Measurements from ENCODE around the gene TBCE.
"Not testable (repeated sequence)": the region's sequence is repeated elsewhere in the genome, so short reads cannot be mapped to it uniquely, and the experiment has no call there.

TBCE gene

DNA sequence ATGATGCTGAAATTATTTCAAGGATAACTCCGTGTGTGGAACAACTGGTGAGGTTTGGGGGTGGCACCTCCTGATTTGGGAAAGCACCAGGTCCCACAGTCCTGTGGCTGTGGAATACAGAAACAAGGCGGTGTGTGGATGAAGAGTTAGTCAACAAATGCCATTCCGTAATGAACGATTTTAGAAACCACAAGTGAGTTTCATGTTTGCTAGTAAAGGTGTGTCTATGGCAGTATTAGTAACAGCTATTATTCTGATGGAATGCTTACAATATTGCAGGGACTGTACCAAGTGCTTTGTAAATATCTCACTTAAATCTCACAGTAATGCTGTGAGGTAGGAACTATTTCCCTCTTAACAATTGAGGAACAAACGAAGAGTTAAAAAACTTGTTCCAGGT, 83.2 kb downstream of the TBCE start:
- no CpG with 5 or more reads among the region's 5 CpGs for WGBS (ENCODE audit: insufficient coverage, insufficient read length)
- H3K27ac ChIP-seq (ENCODE audit: low read length) = no peak overlapping the region

DNA sequence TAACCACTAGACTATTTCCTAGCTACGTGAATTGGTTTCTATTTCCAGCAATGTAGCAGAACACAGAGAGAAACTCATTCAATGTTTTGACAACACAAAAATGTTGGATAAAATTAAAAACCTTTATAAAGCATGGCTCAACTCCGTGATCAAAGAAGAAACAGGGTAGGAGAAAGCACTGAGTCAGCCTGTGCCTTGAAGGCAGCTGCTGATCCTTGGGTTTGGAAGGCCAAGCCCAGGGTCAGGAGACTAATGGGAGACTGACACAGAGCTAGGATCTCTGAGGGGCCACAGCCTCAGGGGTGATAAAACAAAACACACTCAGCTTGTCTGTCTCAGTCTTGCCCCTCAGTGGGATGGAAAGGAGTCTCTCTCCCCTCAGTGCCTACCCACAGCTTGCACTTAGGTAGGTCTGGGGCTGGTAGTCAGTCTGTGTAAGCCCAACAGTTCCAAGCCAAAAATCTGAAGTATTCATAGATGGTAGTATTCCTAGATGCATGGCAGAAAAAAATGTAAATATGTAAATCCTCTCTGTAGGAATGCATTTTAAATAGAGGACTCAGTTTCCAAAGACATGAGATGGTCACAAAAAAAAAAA, 83.8 kb downstream of the TBCE start:
- Histone ChIP-seq H3K27me3 (ENCODE audit: control insufficient read depth, insufficient read depth, low read length) (no peaks in the 10 kb centered on the region), H3K9me3 (ENCODE audit: control insufficient read depth, insufficient read depth, low read length) (no peaks in the 10 kb centered on the region), H3K4me1 (ENCODE audit: control insufficient read depth, insufficient read depth, low read length) (no peaks in the 10 kb centered on the region), H3K36me3 (ENCODE audit: control insufficient read depth, insufficient read depth, low read length) (peaks cover 11% of the 10 kb centered on the region; the same call in 1 of the 2 replicates), H3K27ac (ENCODE audit: low read length) (no peak overlapping the region), H3K4me3 (ENCODE audit: low read length) (no peak overlapping the region)
- no CpG with 5 or more reads among the region's 2 CpGs for WGBS (ENCODE audit: insufficient coverage, insufficient read length)
- no peak for DNase-seq (ENCODE audit: low read depth, low spot score)

More for the DNA sequence above, 83.2 kb downstream of the TBCE start:
- H3K4me3 ChIP-seq (ENCODE audit: low read length) = no peak overlapping the region
- no peaks in the 10 kb centered on the region for H3K4me1 ChIP-seq (ENCODE audit: control insufficient read depth, insufficient read depth, low read length)
- DNase-seq (ENCODE audit: low read depth, low spot score) = no peak
- peaks cover 14% of the 10 kb centered on the region; the same call in 1 of the 2 replicates for H3K36me3 ChIP-seq (ENCODE audit: control insufficient read depth, insufficient read depth, low read length)
- H3K27me3 ChIP-seq (ENCODE audit: control insufficient read depth, insufficient read depth, low read length) = no peaks in the 10 kb centered on the region
- H3K9me3 ChIP-seq (ENCODE audit: control insufficient read depth, insufficient read depth, low read length) = no peaks in the 10 kb centered on the region

DNA sequence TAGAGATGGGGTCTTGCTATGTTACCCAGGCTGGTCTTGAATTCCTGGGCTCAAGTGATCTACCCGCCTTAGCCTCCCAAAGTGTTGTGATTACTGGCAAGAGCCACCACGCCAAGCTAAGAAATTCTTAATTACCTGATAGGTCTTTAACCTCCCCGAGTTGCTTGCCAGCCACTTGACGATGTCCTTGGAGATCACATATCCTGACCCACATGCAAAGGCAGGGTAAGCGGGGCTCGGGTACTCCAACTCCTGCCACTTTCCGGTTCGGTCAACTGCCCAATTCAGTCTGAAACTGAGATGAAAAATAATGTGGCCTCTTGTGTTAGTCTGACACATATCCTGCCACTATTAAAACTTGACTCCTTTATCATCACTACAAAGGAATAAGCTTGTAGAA, 86.8 kb downstream of the TBCE start:
- no peak for DNase-seq (ENCODE audit: low read depth, low spot score)
- no CpG with 5 or more reads among the region's 8 CpGs for WGBS (ENCODE audit: insufficient coverage, insufficient read length)
- H3K36me3 ChIP-seq (ENCODE audit: control insufficient read depth, insufficient read depth, low read length) = peaks cover 8% of the 10 kb centered on the region; the same call in 1 of the 2 replicates
- no peaks in the 10 kb centered on the region for H3K9me3 ChIP-seq (ENCODE audit: control insufficient read depth, insufficient read depth, low read length)
- no peaks in the 10 kb centered on the region for H3K27me3 ChIP-seq (ENCODE audit: control insufficient read depth, insufficient read depth, low read length)
- H3K4me1 ChIP-seq (ENCODE audit: control insufficient read depth, insufficient read depth, low read length) = no peaks in the 10 kb centered on the region
- no peak overlapping the region for H3K27ac ChIP-seq (ENCODE audit: low read length)
- H3K4me3 ChIP-seq (ENCODE audit: low read length) = no peak overlapping the region

DNA sequence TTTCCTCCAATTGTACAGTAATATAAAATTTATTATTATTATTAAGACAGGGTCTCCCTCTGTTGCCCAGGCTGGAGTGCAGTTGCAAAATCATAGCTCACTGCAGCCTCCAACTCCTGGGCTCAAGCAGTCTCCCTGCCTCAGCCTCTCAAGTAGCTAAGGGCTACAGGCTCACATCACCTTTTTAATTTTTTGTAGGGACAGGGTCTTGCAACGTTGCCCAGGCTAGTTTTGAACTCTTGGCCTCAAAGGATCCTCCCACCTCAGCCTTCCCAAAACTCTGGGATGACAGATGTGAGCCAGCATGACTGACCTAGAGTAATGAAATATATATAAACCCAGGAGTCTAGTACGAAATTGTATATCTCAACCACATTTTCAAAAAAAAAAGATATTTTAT, 87.9 kb downstream of the TBCE start:
- no CpG with 5 or more reads among the region's 2 CpGs for WGBS (ENCODE audit: insufficient coverage, insufficient read length)
- H3K27me3 ChIP-seq (ENCODE audit: control insufficient read depth, insufficient read depth, low read length) = no peaks in the 10 kb centered on the region
- H3K9me3 ChIP-seq (ENCODE audit: control insufficient read depth, insufficient read depth, low read length) = no peaks in the 10 kb centered on the region
- H3K4me1 ChIP-seq (ENCODE audit: control insufficient read depth, insufficient read depth, low read length) = no peaks in the 10 kb centered on the region
- no peak for DNase-seq (ENCODE audit: low read depth, low spot score)
- H3K4me3 ChIP-seq (ENCODE audit: low read length) = no peak overlapping the region
- H3K36me3 ChIP-seq (ENCODE audit: control insufficient read depth, insufficient read depth, low read length) = peaks cover 5% of the 10 kb centered on the region; the same call in 1 of the 2 replicates
- no peak overlapping the region for H3K27ac ChIP-seq (ENCODE audit: low read length)

DNA sequence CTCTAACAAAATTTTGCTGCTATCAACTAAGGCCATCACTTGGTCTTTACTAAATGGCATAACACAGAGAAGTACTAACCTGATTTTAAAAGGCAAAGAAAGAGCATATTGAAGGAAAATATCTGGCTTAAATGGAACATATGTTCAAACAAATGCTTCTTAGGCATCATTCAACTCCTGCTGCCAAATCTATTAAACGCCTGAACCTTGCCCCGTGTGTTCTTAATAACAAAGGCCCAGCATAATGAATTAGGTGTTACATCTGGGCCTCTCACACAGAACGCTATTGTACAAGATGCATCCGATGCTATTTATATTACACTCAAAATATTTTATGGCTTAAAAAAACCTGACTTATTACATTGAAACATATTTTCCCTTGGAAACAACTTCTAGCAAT, 88.6 kb downstream of the TBCE start:
- H3K9me3 ChIP-seq (ENCODE audit: control insufficient read depth, insufficient read depth, low read length) = no peaks in the 10 kb centered on the region
- no CpG with 5 or more reads among the region's 4 CpGs for WGBS (ENCODE audit: insufficient coverage, insufficient read length)
- H3K4me3 ChIP-seq (ENCODE audit: low read length) = no peak overlapping the region
- no peaks in the 10 kb centered on the region for H3K27me3 ChIP-seq (ENCODE audit: control insufficient read depth, insufficient read depth, low read length)
- no peak for DNase-seq (ENCODE audit: low read depth, low spot score)
- H3K36me3 ChIP-seq (ENCODE audit: control insufficient read depth, insufficient read depth, low read length) = peaks cover 3% of the 10 kb centered on the region; the same call in 1 of the 2 replicates
- H3K27ac ChIP-seq (ENCODE audit: low read length) = no peak overlapping the region
- no peaks in the 10 kb centered on the region for H3K4me1 ChIP-seq (ENCODE audit: control insufficient read depth, insufficient read depth, low read length)

DNA sequence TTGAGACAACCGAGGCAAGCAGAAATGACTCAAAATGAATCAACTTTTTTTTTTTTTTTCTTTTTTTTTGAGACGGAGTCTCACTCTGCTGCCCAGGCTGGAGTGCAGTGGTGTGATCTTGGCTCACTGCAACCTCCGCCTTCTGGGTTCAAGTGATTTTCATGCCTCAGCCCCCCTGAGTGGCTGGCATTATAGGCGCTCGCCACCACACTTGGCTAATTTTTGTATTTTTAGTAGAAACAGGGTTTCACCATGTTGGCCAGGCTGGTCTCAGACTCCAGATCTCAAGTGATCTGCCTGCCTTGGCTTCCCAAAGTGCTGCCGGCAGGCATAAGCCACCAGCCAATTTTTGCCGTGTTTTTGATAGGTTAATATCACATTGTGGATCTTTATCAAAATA, 90.6 kb downstream of the TBCE start:
- not testable (repeated sequence) for H3K4me1 ChIP-seq (ENCODE audit: control insufficient read depth, insufficient read depth, low read length); H3K27ac ChIP-seq (ENCODE audit: low read length); H3K9me3 ChIP-seq (ENCODE audit: control insufficient read depth, insufficient read depth, low read length); DNase-seq (ENCODE audit: low read depth, low spot score); H3K27me3 ChIP-seq (ENCODE audit: control insufficient read depth, insufficient read depth, low read length); H3K36me3 ChIP-seq (ENCODE audit: control insufficient read depth, insufficient read depth, low read length); H3K4me3 ChIP-seq (ENCODE audit: low read length)
- WGBS (ENCODE audit: insufficient coverage, insufficient read length) = no CpG with 5 or more reads among the region's 7 CpGs

DNA sequence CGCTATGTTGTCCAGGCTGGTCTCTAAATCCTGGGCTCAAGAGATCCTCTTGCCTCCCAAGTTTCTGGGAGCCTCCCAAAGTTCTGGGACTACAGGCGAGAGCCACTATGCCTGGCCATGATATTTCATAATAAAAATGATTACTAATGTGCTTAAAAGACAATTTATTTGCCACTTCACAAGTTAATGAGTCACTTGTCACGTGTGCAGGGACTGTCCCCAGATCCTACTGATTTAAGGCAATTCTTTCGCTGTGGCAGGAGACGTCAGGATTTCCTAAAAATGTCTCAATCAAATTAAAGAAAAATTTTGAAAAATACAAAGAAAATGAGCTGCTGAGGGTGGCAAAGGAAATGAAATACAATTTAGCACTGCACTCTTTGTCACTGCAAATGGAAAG, 93.5 kb downstream of the TBCE start:
- H3K4me3 ChIP-seq (ENCODE audit: low read length) = no peak overlapping the region
- H3K27ac ChIP-seq (ENCODE audit: low read length) = no peak overlapping the region
- H3K4me1 ChIP-seq (ENCODE audit: control insufficient read depth, insufficient read depth, low read length) = no peaks in the 10 kb centered on the region
- DNase-seq (ENCODE audit: low read depth, low spot score) = no peak
- no peaks in the 10 kb centered on the region for H3K27me3 ChIP-seq (ENCODE audit: control insufficient read depth, insufficient read depth, low read length)
- no CpG with 5 or more reads among the region's 5 CpGs for WGBS (ENCODE audit: insufficient coverage, insufficient read length)
- H3K36me3 ChIP-seq (ENCODE audit: control insufficient read depth, insufficient read depth, low read length) = no peaks in the 10 kb centered on the region
- no peaks in the 10 kb centered on the region for H3K9me3 ChIP-seq (ENCODE audit: control insufficient read depth, insufficient read depth, low read length)

DNA sequence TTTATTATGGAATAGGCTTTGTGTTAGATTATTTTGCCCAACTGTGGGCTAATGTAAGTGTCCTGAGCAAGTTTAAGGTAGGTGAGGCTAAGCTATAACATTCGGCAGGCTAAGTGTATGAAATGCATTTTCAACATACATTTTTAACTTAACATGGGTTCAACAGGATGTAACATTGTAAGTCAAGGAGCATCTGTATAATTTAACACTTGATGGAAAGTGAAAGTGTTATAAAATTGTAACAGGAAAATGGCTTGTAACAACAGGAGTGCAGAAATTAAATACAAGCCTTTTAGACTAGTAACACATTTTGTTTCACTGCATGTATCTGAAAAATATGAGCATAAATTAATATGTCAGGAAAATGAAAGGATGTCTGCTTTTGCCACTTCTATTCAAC, 94.7 kb downstream of the TBCE start:
- H3K27ac ChIP-seq (ENCODE audit: low read length) = no peak overlapping the region
- H3K4me1 ChIP-seq (ENCODE audit: control insufficient read depth, insufficient read depth, low read length) = no peaks in the 10 kb centered on the region
- WGBS (ENCODE audit: insufficient coverage, insufficient read length) = no CpG with 5 or more reads among the region's 1 CpG
- H3K27me3 ChIP-seq (ENCODE audit: control insufficient read depth, insufficient read depth, low read length) = no peaks in the 10 kb centered on the region
- no peak overlapping the region for H3K4me3 ChIP-seq (ENCODE audit: low read length)
- H3K36me3 ChIP-seq (ENCODE audit: control insufficient read depth, insufficient read depth, low read length) = no peaks in the 10 kb centered on the region
- DNase-seq (ENCODE audit: low read depth, low spot score) = no peak
- no peaks in the 10 kb centered on the region for H3K9me3 ChIP-seq (ENCODE audit: control insufficient read depth, insufficient read depth, low read length)

DNA sequence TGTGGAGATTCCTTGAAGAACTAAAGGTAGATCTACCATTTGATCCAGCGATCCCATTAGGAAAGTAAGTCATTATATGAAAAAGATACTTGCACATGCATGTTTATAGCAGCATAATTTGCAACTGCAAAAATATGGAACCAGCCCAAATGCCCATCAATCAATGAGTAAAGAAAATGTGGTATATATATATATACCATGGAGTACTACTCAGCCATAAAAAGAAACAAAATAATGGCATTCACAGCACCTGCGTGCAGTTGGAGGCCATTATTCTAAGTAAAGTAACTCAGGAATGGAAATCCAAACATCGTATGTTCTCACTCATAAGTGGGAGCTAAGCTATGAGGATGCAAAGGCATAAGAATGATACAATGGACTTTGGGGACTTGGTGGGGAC, 95.6 kb downstream of the TBCE start:
- H3K27me3 ChIP-seq (ENCODE audit: control insufficient read depth, insufficient read depth, low read length); H3K27ac ChIP-seq (ENCODE audit: low read length); H3K36me3 ChIP-seq (ENCODE audit: control insufficient read depth, insufficient read depth, low read length); H3K4me3 ChIP-seq (ENCODE audit: low read length); H3K9me3 ChIP-seq (ENCODE audit: control insufficient read depth, insufficient read depth, low read length); DNase-seq (ENCODE audit: low read depth, low spot score); H3K4me1 ChIP-seq (ENCODE audit: control insufficient read depth, insufficient read depth, low read length): not testable (repeated sequence)
- no CpG with 5 or more reads among the region's 3 CpGs for WGBS (ENCODE audit: insufficient coverage, insufficient read length)

DNA sequence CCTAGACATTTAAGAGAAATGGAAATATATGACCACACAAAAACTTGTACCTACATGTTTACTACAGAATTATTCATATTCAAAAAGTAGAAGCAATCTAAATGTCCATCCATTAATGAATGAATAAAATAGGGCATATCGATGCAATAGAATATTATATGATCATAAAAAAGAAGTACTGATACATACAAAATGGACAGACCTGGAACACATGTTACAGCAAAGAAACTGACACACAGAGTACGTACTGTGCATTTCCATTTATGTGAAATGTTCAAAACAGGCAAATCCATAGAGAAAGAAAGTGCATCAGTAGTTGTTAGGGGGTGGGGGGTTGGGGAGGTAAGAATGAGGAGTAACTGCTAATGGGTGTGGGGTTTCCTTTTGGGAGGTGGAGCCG, 97.8 kb downstream of the TBCE start:
- H3K4me1 ChIP-seq (ENCODE audit: control insufficient read depth, insufficient read depth, low read length) = no peaks in the 10 kb centered on the region
- no peaks in the 10 kb centered on the region for H3K27me3 ChIP-seq (ENCODE audit: control insufficient read depth, insufficient read depth, low read length)
- no CpG with 5 or more reads among the region's 3 CpGs for WGBS (ENCODE audit: insufficient coverage, insufficient read length)
- DNase-seq (ENCODE audit: low read depth, low spot score) = no peak
- no peaks in the 10 kb centered on the region for H3K36me3 ChIP-seq (ENCODE audit: control insufficient read depth, insufficient read depth, low read length)
- no peak overlapping the region for H3K27ac ChIP-seq (ENCODE audit: low read length)
- no peak overlapping the region for H3K4me3 ChIP-seq (ENCODE audit: low read length)
- no peaks in the 10 kb centered on the region for H3K9me3 ChIP-seq (ENCODE audit: control insufficient read depth, insufficient read depth, low read length)

DNA sequence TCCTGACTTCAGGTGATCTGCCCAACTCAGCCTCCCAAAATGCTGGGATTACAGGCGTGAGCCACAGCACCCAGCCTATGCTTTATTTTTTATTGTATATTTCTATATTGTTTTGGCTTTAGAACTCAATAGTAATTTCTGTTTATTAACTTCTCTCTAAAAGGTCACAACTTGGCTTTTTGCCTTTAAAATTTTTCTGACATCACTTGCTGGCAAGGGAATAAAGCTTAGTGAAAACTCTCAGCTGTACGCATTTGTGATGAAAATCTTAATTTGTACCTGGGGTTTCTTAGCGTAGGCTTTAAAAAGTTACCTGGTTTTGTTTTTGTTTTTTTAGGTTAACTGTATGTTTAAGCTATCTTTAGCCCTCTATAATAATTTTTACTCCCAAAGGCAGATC, 100.8 kb downstream of the TBCE start:
- no peaks in the 10 kb centered on the region for H3K36me3 ChIP-seq (ENCODE audit: control insufficient read depth, insufficient read depth, low read length)
- H3K4me1 ChIP-seq (ENCODE audit: control insufficient read depth, insufficient read depth, low read length) = no peaks in the 10 kb centered on the region
- DNase-seq (ENCODE audit: low read depth, low spot score) = no peak
- H3K9me3 ChIP-seq (ENCODE audit: control insufficient read depth, insufficient read depth, low read length) = no peaks in the 10 kb centered on the region
- H3K4me3 ChIP-seq (ENCODE audit: low read length) = no peak overlapping the region
- no peaks in the 10 kb centered on the region for H3K27me3 ChIP-seq (ENCODE audit: control insufficient read depth, insufficient read depth, low read length)
- WGBS (ENCODE audit: insufficient coverage, insufficient read length) = no CpG with 5 or more reads among the region's 3 CpGs
- H3K27ac ChIP-seq (ENCODE audit: low read length) = no peak overlapping the region

All from iPS DF 6.9 (cell line).